Ramos (cell line): ENCODE measurements around the gene ARAF.

ENCODE experiments used
- in situ Hi-C: fragments of 300-500 bp; cut with MboI; formaldehyde crosslinking; loops from one replicate; pipeline ENCODE4 v1.14.3; 2022; ENCODE audit warnings: low sequenced_read_pairs; ENCODE audit not compliant: unreplicated experiment

Gene ARAF

DNA sequence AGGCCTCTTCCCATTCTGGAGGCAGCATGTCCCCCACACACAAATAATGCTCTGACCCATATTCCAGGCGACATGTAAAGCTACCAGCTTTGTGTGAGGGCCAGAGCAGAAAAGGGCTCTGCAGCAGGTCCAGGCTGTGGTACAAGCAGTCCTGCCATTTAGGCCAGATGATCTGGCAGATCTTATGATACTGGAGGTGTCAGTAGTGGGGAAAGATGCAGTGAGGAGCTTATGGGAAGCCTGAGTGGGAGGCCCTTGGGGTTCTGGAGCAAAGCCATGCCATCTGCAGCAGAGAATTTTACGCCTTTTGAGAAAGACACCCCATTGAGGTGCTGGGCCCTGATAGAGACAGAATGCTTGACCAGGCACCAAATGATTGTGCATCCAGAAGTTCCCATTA, 50.9 kb downstream of the ARAF start:
- in situ Hi-C loops = no loop called here

GRCh38 chrX:47612418-47612817, 51.4 kb downstream of the ARAF start:
- in situ Hi-C loops = no loop called here

- in situ Hi-C loops = no loop called here
These were observed 52.1 kb downstream of the ARAF start for GRCh38 chrX:47613082-47613481.

DNA sequence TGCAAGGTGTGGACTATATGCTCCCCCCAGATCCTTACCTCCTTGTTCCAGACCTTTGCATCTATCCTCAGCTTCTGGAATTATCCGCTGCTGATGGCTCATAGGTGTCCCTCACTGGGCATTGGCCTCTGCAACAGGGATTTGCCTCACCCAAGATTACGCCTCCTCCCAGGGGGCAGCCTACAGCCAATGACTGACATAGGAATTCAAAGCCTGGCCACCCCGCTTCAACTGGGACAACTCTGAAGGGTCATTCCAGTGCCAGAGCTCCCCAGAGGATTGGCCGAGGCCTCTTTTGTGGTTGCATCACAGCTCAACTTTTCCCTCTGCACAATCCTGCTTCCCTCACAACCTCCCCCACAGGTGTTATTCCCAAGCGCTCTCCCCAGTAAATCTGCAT, 53.6 kb downstream of the ARAF start:
- in situ Hi-C loops = no loop called here

DNA sequence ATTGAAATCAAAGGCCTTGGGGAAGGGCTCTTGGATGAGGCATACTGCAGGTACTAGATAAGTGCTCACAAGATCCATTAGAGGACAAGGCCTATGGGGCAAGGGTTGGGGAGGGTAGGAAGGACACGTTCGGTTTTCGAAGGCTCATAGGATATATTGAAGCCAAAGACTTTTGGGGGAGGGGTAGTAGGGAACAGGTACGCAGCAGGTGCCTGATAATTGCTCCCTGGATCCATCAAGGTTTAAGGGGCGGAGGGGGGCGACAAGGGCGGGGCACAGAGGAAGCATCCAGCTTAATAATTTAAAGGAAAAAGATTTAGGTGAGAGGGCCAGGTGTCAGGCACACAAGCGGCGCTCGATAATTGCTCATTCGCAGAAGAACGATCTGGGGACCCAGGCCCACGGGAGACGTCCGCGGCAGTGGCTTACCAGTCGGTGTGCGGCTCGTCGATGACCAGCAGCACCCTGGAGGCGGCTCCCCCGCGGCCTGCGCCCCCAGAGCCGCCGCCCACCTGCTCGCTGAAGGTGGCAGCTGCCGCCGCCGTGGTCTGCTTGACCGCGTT, 58.0 kb downstream of the ARAF start:
- in situ Hi-C loops = no loop called here

DNA sequence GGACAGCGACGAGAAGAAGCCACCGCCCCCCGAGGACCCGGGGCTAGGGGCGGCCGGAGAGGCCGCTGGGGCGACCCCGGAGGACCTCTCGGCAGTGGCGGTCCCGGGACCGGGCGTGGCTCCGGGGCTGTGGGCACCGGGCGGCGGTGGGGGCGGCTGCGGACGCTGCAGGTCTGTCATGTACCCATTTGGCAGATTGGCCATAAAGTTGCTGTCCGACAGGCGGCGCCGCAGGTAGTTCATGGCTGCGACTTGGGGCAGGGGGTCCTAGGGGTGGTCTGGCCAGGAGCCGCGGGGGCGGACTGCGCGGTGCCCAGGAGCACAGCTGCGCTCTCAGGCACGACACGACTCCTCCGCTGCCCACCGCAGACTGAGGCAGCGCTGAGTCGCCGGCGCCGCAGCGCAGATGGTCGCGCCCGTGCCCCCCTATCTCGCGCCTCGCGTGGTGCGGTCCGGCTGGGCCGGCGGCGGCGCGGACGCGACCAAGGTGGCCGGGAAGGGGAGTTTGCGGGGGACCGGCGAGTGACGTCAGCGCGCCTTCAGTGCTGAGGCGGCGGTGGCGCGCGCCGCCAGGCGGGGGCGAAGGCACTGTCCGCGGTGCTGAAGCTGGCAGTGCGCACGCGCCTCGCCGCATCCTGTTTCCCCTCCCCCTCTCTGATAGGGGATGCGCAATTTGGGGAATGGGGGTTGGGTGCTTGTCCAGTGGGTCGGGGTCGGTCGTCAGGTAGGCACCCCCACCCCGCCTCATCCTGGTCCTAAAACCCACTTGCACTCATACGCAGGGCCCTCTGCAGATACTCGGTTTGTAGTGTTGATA, 58.7 kb downstream of the ARAF start, which contains the start of gene SYN1:
TSS of gene SYN1 (minus strand) at position 372 of the 817 bp plus-strand sequence. CDS start at position 243, 129 bp downstream.
- in situ Hi-C loops = no loop called here

GRCh38 chrX:47620303-47620685, 59.3 kb downstream of the ARAF start:
- in situ Hi-C loops = no loop called here
